Retinal pigment epithelial cell (primary cell): ENCODE measurements around the gene ADAMTS17.

Source experiments
- DNase-seq: peaks from one replicate; pipeline ENCODE4 v3.0.0-alpha.2; 2010; ENCODE audit warnings: low read depth
- H3K4me3 ChIP-seq: 2 replicates; pipeline ENCODE4 v1.5.1; 2011; ENCODE audit warnings: mild to moderate bottlenecking, low read length, control low read depth, moderate library complexity
- CTCF ChIP-seq: conservative IDR thresholded peaks from 2 replicates; pipeline ENCODE4 v1.5.1; 2011; ENCODE audit warnings: low read depth, low read length, control low read depth, inconsistent platforms

The ADAMTS17 gene

GRCh38 chr15:100118546-100118945, 223.2 kb downstream of the ADAMTS17 start:
- H3K4me3 ChIP-seq, result no peak overlapping the region
- no peak for TF ChIP-seq CTCF
- DNase-seq, result no peak

- no peak overlapping the region for H3K4me3 ChIP-seq
- TF ChIP-seq CTCF, result no peak
- no peak for DNase-seq
Observed at GRCh38 chr15:100116416-100117190, 225.2 kb downstream of the ADAMTS17 start.

GRCh38 chr15:100115711-100116090, 226.1 kb downstream of the ADAMTS17 start:
- no peak for TF ChIP-seq CTCF
- H3K4me3 ChIP-seq, result no peak overlapping the region
- no peak for DNase-seq

GRCh38 chr15:100115066-100115710, 226.6 kb downstream of the ADAMTS17 start:
- DNase-seq, result no peak
- TF ChIP-seq CTCF, result no peak
- no peak overlapping the region for H3K4me3 ChIP-seq

- H3K4me3 ChIP-seq, result peak overlapping the region; percentile 30
- no peak for TF ChIP-seq CTCF
- no peak for DNase-seq
Observed at GRCh38 chr15:100114571-100114970, 227.2 kb downstream of the ADAMTS17 start.

- peak; percentile 80 for DNase-seq
- no peak for TF ChIP-seq CTCF
- H3K4me3 ChIP-seq, result peak overlapping the region; percentile 30
Observed at GRCh38 chr15:100114100-100114499, 227.7 kb downstream of the ADAMTS17 start.
